Measurements from ENCODE around the gene ARMCX1.

- TF ChIP-seq CTCF (conservative IDR thresholded peaks at IDR 0.05; ENCODE audit: low read length) (no peak), EZH2phosphoT487 (IDR thresholded peaks at IDR 0.05; ENCODE audit: borderline replicate concordance) (no peak)
These were observed at the start of gene ARMCX1 for GRCh38 chrX:101550362-101550750.
